B cell (primary cell): Measurements from ENCODE around the gene CSF2RB. TPM values are rescaled to one million over a fixed set of nuclear protein-coding genes. Genes with fewer than 3 reads are reported as not detected.

Experiments used
- ATAC-seq: fragments of 200-7000 bp; cut with Tn5 transposase; one replicate; pipeline ENCODE4 v1.10.0; 2021; ENCODE audit warnings: low read depth, mild to moderate bottlenecking, moderate number of reproducible peaks, moderate library complexity
- CTCF ChIA-PET: fragments of 350-600 bp; sonication (Branson Sonifier 250); formaldehyde crosslinking; loops from one replicate; lab custom pipeline; 2021; ENCODE audit warnings: antibody characterized with exemption, inconsistent platforms; lab: Charles Lee
- POLR2A ChIA-PET: fragments of 350-600 bp; sonication (Branson Sonifier 250); formaldehyde crosslinking; loops from one replicate; lab custom pipeline; 2021; ENCODE audit warnings: antibody characterized with exemption; lab: Charles Lee
- DNase-seq: peaks from one replicate; pipeline ENCODE4 v3.0.0; 2013
- H2AFZ ChIP-seq: 2 replicates; pipeline ENCODE4 v1.6.1; 2012; ENCODE audit warnings: mild to moderate bottlenecking, low read depth, low read length; ENCODE audit not compliant: insufficient read depth, poor library complexity, severe bottlenecking
- H3K27ac ChIP-seq, 2 donors: 1 replicate in 1 of 2; 2 replicates in 1 of 2; pipeline ENCODE4 v1.5.1; 2012 to 2013; ENCODE audit warnings: low read length in 2 of 2, mild to moderate bottlenecking in 2 of 2, moderate library complexity in 1 of 2
- H3K27me3 ChIP-seq, 4 experiments: fragments of 200-600 bp in 1 of 4; sonication (generic) in 1 of 4; replicated peaks in 1 of 4; 1 replicate in 2 of 4; 2 replicates in 2 of 4; pipeline versions ENCODE4 v1.6.1 to v1.7.0; 2013 to 2016; ENCODE audit warnings: low read length in 3 of 4, mild to moderate bottlenecking in 2 of 4, mixed read lengths in 1 of 4, moderate library complexity in 1 of 4; ENCODE audit not compliant: insufficient read depth in 4 of 4, control insufficient read depth in 3 of 4; ENCODE audit errors: control extremely low read depth in 1 of 4
- H3K36me3 ChIP-seq, 2 experiments: replicated peaks in 1 of 2; 1 replicate in 1 of 2; 2 replicates in 1 of 2; pipeline versions ENCODE4 v1.6.1 to v1.7.1; 2013; ENCODE audit warnings: low read length in 1 of 2; ENCODE audit not compliant: insufficient read depth in 2 of 2, control insufficient read depth in 1 of 2; ENCODE audit errors: control extremely low read depth in 1 of 2, extremely low read depth in 1 of 2
- H3K4me1 ChIP-seq, 2 donors: fragments of 200-600 bp in 1 of 2; sonication (generic) in 1 of 2; 1 replicate in 1 of 2; 2 replicates in 1 of 2; pipeline versions ENCODE4 v1.5.1 to v1.6.1; 2013 to 2017; ENCODE audit warnings: low read length in 2 of 2; ENCODE audit not compliant: control insufficient read depth in 2 of 2, insufficient read depth in 2 of 2
- H3K4me2 ChIP-seq: replicated peaks from 2 replicates; pipeline ENCODE3; 2012; ENCODE audit warnings: mild to moderate bottlenecking, low read depth, low read length; ENCODE audit not compliant: poor library complexity, severe bottlenecking
- H3K4me3 ChIP-seq, 5 experiments: fragments of 200-600 bp in 1 of 5; sonication (generic) in 1 of 5; 1 replicate in 3 of 5; 2 replicates in 2 of 5; pipeline versions ENCODE4 v1.5.1 to v1.7.0; 2011 to 2016; ENCODE audit warnings: low read length in 4 of 5, mild to moderate bottlenecking in 4 of 5, low read depth in 2 of 5, control low read depth in 1 of 5, moderate library complexity in 1 of 5; ENCODE audit not compliant: insufficient read depth in 1 of 5; ENCODE audit errors: control extremely low read depth in 1 of 5, extremely low read depth in 1 of 5
- H3K79me2 ChIP-seq: fragments of 200-600 bp; sonication (generic); one replicate; pipeline ENCODE4 v1.6.0; 2016; ENCODE audit warnings: low read length; ENCODE audit not compliant: control insufficient read depth, insufficient read depth
- H3K9ac ChIP-seq: fragments of 200-600 bp; sonication (generic); 2 replicates; pipeline ENCODE4 v1.6.1; 2017; ENCODE audit warnings: mild to moderate bottlenecking, low read length, moderate library complexity
- H3K9me3 ChIP-seq, 3 donors: one replicate each; pipeline versions ENCODE4 v1.6.1 to v1.7.1; 2013; ENCODE audit warnings: low read length in 2 of 3; ENCODE audit not compliant: control insufficient read depth in 2 of 3, insufficient read depth in 1 of 3; ENCODE audit errors: control extremely low read depth in 1 of 3
- H4K20me1 ChIP-seq: 2 replicates; pipeline ENCODE4 v1.6.0; 2012; ENCODE audit warnings: mild to moderate bottlenecking, low read length; ENCODE audit not compliant: insufficient read depth, control insufficient read depth, poor library complexity, severe bottlenecking
- H3K27ac Mint-ChIP-seq: one replicate; pipeline ENCODE4 v1.8.0; 2021; ENCODE audit warnings: mixed read lengths
- H3K27me3 Mint-ChIP-seq: one replicate; pipeline ENCODE4 v1.8.0; 2021; ENCODE audit warnings: mixed read lengths
- H3K4me1 Mint-ChIP-seq: one replicate; pipeline ENCODE4 v1.8.0; 2021; ENCODE audit warnings: mixed read lengths
- H3K4me3 Mint-ChIP-seq: one replicate; pipeline ENCODE4 v1.8.0; 2021; ENCODE audit warnings: mixed read lengths
- H3K9me3 Mint-ChIP-seq: one replicate; pipeline ENCODE4 v1.8.0; 2022; ENCODE audit warnings: mixed read lengths; ENCODE audit not compliant: insufficient read depth
- CTCF ChIP-seq: fragments of 200-600 bp; IDR thresholded peaks from one replicate; pipeline ENCODE4 v1.8.0; 2022; ENCODE audit warnings: antibody characterized with exemption, mild to moderate bottlenecking
- EZH2 ChIP-seq: IDR thresholded peaks from 2 replicates; pipeline ENCODE4 v1.6.1; 2012; ENCODE audit warnings: borderline replicate concordance, low read depth, mild to moderate bottlenecking, moderate library complexity, low read length; ENCODE audit not compliant: insufficient read depth, poor library complexity, severe bottlenecking
- WGBS: methylation state at CpG from one replicate; pipeline ENCODE4 v1.1.5; 2013; ENCODE audit warnings: missing lambda C conversion rate; ENCODE audit not compliant: insufficient coverage; 5-methylcytosine and 5-hydroxymethylcytosine counted together
- intact Hi-C: fragments of 100-400 bp; cut with micrococcal nuclease; formaldehyde crosslinking; loops from one replicate; pipeline ENCODE4 v1.10.0; 2022
- polyA plus RNA-seq: library from polyadenylated mRNA; depleted of rRNA; stranded (reverse); fragments of >200 nt; gene quantifications from 2 replicates; pipeline ENCODE4 v1.2.3, GENCODE V29; 2012
- total RNA-seq, 2 donors: library from RNA; stranded (reverse); fragments of 120-200 nt in 1 of 2; gene quantifications; 1 replicate in 1 of 2; 2 replicates in 1 of 2; pipeline versions ENCODE4 v1.2.3 to v1.2.4, GENCODE V29; 2013 to 2022

Gene CSF2RB
- total and polyA plus RNA-seq, 2 donors (not counting 1 experiment from before 2014, with no cell fraction given): 22.0 to 39.7 TPM

- peaks cover 0 to 6% of the 10 kb centered on the region in 2 donors for H3K4me1 ChIP-seq
- H3K4me3 ChIP-seq: no peak overlapping the region
- CTCF ChIA-PET: no interaction called here
- intact Hi-C loops: no loop called here
- 100% methylated on average over 2 of the region's 2 CpGs for WGBS
- ATAC-seq: no peak
- no peak overlapping the region for H3K4me2 ChIP-seq
- Mint-ChIP-seq H3K9me3 (no peaks in the 10 kb centered on the region), H3K27me3 (no peaks in the 10 kb centered on the region), H3K4me1 (peaks cover 6% of the 10 kb centered on the region), H3K27ac (peak overlapping the region; percentile 28), H3K4me3 (no peak overlapping the region)
- H2AFZ ChIP-seq: no peak overlapping the region
- H3K36me3 ChIP-seq: peaks cover 5 to 89% of the 10 kb centered on the region in 2 experiments
- H3K27me3 ChIP-seq: no peaks in the 10 kb centered on the region
- POLR2A ChIA-PET: no interaction called here
- TF ChIP-seq CTCF (no peak), EZH2 (no peak)
- H3K9ac ChIP-seq: no peak overlapping the region
- no peaks in the 10 kb centered on the region for H3K9me3 ChIP-seq
- no peak for DNase-seq
- H3K79me2 ChIP-seq: no peaks in the 10 kb centered on the region
- no peak overlapping the region for H3K27ac ChIP-seq
- no peaks in the 10 kb centered on the region for H4K20me1 ChIP-seq
Measured at GRCh38 chr22:36872866-36873498, 40.4 kb upstream of the CSF2RB start.

- TF ChIP-seq CTCF (no peak), EZH2 (no peak)
- intact Hi-C loops: no loop called here
- Histone ChIP-seq H3K27ac (peak overlapping the region in 1 of 2 donors; percentile 17), H4K20me1 (no peaks in the 10 kb centered on the region), H3K4me1 (peaks cover 0 to 6% of the 10 kb centered on the region in 2 donors), H3K4me2 (no peak overlapping the region), H3K4me3 (no peak overlapping the region), H3K79me2 (no peaks in the 10 kb centered on the region), H3K9ac (no peak overlapping the region), H3K36me3 (peaks cover 7 to 87% of the 10 kb centered on the region in 2 experiments), H2AFZ (no peak overlapping the region), H3K9me3 (no peaks in the 10 kb centered on the region), H3K27me3 (no peaks in the 10 kb centered on the region)
- 69% methylated on average over 6 of the region's 6 CpGs for WGBS
- Mint-ChIP-seq H3K27ac (peak overlapping the region; percentile 65), H3K9me3 (no peaks in the 10 kb centered on the region), H3K4me1 (peaks cover 6% of the 10 kb centered on the region), H3K27me3 (no peaks in the 10 kb centered on the region), H3K4me3 (no peak overlapping the region)
- POLR2A ChIA-PET: no interaction called here
- CTCF ChIA-PET: no interaction called here
- no peak for DNase-seq
- ATAC-seq: no peak
Measured at GRCh38 chr22:36873614-36874308, 39.7 kb upstream of the CSF2RB start.
